SW 1271 (cell line): ENCODE data around the gene PCED1B.
"Not testable (repeated sequence)": the region's sequence is repeated elsewhere in the genome, so short reads cannot be mapped to it uniquely, and the experiment has no call there.

Source experiments
- DNase-seq, 2 experiments: peaks; one replicate each; lab custom pipeline; 2025; lab: John Stamatoyannopoulos, UW

The PCED1B gene

GRCh38 chr12:47206450-47207339 is 127.3 kb downstream of the PCED1B start:
- DNase-seq, result no peak

DNA sequence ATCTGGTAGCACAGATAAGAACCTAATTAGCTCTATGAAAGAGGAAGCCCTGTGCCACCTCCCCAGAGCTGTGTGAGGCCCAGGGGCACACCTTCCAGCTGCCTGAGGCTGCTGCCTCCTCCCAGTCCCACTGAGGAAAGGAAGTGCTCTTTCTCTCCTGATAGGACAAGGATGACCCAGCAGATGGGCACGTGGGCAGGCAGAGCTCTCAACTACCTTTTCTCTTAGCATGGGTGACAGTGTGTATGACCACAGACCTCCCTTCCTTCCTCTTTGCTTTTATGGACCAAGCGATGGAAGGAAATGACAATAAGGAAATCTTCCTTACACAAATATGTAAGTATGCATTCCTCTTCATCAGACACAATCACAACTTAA is 127.9 kb downstream of the PCED1B start:
- no peak for DNase-seq

- DNase-seq, result no peak
Observed at GRCh38 chr12:47207829-47208248, 128.4 kb downstream of the PCED1B start.

DNA sequence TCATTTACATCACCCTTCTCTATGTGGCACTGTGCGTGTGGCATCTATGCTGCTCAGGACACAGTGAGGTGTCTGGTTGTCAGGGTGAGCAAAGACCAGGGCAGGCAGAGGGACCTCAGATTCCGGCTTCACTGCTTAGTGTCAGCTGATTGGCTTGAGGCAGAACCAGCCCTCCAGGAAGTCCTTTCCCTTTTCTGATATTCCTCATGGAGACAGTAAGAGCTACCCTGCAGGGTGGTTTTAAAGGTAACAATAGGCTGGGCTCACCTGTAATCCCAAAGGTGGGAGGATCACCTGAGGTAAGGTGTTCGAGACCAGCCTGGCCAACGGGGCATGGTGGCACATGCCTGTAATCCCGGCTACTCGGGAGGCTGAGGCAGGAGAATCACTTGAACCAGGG is 129.6 kb downstream of the PCED1B start:
- no peak for DNase-seq

DNA sequence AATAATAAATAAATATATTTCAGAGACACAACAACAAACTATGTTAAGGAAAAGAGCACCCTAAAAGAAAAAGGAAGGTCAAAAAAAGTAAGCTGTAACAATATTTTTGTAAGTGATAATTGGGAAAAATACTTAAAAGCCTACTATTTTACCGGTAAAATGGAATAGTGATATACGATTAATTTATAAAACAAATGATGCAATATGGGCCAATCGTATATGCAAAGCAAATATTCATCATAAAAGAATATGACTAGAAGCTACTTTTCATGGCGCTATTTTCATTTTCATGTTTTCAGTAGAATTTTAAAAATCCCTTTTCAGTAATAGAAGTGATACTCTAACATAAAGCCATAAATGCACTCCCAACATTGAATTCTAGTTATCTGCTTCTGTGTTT is 131.4 kb downstream of the PCED1B start:
- no peak for DNase-seq

DNA sequence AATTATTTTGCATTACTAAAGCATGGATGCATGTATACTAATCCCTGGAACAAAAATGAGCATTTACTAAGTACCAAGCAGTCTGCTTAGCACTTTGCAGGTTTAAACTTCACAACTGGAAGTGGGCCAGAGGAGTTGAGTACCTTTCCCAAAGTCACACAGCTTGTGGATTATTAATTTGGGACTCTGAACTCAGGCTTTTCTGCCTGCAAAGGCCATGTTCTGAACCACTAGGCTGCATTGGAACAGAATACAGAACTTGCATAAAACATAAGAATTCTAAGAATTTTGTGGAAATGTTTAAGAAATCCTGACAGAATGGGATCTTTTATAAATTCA is 133.2 kb downstream of the PCED1B start:
- DNase-seq, result no peak

DNA sequence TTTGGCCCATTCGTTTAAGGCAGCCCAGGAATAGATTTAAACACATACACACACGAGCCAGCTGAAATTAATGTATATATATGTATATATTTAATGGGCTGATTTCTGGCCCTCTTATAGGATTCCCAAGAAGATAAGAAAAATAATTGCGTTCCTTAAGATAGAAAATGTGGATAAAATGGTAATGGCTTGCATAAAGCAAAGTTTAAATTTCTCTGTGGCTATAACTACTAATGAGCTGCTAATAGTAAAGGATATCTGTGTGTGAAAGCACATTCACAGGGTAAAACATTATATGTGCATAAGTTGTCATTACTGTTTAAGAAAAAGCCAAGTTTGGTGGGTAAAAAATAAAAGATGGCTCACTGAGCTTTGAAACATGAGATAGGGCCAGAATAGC is 134.0 kb downstream of the PCED1B start:
- DNase-seq, result no peak

DNA sequence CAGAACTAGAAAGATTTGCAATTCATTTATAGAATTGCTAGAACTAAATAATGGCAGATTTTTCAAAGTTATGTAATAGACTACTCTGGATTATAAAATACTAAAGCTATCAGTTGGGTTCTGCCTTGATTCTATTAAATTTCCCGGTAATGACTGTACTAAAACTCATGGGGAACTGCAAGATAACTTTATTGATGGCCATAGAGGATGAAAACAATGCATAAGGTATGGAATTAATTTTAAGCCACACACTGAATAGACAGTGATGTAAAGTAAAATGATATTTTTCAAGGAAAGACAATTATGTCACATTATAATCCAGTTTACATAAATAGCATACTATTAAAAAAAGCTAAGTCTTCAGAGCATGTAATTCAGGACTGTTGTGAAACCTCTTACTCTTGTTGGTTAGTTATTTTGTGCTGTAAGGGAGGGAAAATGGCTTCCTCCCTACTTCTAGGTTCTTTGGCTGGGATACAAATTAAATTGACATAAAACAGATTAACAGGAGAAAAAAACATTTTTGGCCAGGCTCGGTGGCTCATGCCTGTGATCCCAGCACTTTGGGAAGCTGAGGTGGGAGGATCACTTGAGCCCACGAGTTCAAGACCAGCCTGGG is 134.7 kb downstream of the PCED1B start:
- no peak for DNase-seq

- DNase-seq, result no peak
Observed at GRCh38 chr12:47214771-47215170, 135.3 kb downstream of the PCED1B start.

- no peak for DNase-seq
Observed at GRCh38 chr12:47216150-47216677, 136.8 kb downstream of the PCED1B start.

GRCh38 chr12:47217595-47217869 is 138.1 kb downstream of the PCED1B start:
- DNase-seq, result not testable (repeated sequence)

- no peak for DNase-seq
Observed at GRCh38 chr12:47218191-47218654, 138.8 kb downstream of the PCED1B start.

- DNase-seq, result no peak
Observed at GRCh38 chr12:47219243-47219642, 139.8 kb downstream of the PCED1B start.

GRCh38 chr12:47221256-47222023 is 142.0 kb downstream of the PCED1B start:
- DNase-seq, result no peak

- no peak for DNase-seq
Observed at GRCh38 chr12:47222520-47223030, 143.2 kb downstream of the PCED1B start.

DNA sequence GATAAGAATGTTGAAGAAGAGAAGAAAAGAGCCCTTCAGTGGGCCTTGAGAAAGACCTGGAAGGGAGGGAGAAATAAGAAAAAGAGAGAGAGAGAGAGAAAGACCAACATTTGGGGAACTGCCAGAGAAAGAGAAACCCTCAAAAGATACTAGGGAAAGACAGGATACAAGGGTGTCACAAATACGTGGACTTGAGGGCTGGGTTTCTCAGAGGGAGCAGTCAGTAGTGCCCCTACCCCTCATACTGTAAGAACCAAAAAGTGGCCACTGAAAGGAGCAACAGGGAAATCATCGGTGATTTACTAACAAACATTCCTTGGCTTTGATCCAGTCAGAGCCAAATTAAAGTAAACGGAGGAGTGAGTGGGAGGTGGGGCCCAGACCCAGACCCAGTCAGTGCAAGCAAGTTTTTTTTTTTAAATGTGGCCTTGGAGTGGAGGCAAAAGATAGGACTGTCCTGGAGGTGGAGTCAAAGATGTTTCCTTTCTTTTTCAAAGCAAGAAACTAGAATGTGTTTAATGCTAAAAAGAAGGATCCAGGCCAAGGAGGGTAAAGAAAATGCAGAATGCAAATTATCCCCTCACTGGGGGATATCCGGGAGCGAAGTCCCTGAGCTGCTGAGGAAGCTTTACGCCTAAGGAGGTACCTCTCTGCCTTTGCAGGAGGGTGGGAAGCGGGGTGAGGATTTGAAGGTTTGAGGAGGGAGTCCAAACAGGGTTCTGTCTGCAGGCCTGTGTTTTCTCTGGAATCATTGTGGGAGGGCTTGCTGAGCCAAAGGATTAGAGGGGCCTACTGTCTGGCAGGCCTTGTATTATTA is 143.8 kb downstream of the PCED1B start:
- no peak for DNase-seq

- no peak for DNase-seq
Observed at GRCh38 chr12:47223848-47224213, 144.4 kb downstream of the PCED1B start.

GRCh38 chr12:47224563-47225133 is 145.2 kb downstream of the PCED1B start:
- no peak for DNase-seq

DNA sequence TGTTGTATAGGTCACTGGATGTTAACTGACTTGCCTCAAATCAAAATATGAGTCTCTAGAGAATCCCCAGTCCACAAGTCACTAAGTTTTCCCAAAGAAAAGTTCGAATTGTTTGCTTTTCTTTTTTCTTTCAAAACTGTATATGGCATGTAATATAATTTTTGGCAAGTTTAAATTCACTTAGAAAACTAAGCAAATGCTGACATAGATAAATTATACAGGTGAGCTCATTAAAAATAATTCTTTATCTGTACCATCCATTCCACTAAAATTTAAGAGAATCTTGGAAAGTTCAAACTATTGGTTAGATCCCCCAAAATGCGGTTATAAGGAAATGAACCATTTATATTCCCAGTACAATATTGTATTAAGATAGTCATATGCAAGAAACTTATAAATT is 145.9 kb downstream of the PCED1B start:
- no peak for DNase-seq

GRCh38 chr12:47226199-47226598 is 146.8 kb downstream of the PCED1B start:
- DNase-seq, result no peak

- no peak for DNase-seq
Observed at GRCh38 chr12:47228802-47229201, 149.4 kb downstream of the PCED1B start.
